Measurements from ENCODE around the gene BRSK1. TPM values are rescaled to one million over a fixed set of nuclear protein-coding genes. Genes with fewer than 3 reads are reported as not detected.

BRSK1 gene
- total RNA-seq, 8 experiments from 2014 or later: 1.4 to 102 (median 77.8) TPM

GRCh38 chr19:55248166-55248675 is 35.6 kb upstream of the BRSK1 start:
- ATAC-seq (replicated peaks in 6 of 8): peak in 1 of 8 experiments; percentile 7
- 33 to 100% (median 90%) methylated on average over 1 to 4 of the region's 10 CpGs; no CpG with 5 or more reads in 7 of the 10 experiments for WGBS, 10 experiments
- Histone ChIP-seq H3K4me3 (no peak overlapping the region), H3K4me1 (replicated peaks in 1 of 2) (no peaks in the 10 kb centered on the region), H3K27ac (peak overlapping the region in 1 of 2 donors; percentile 39)
- in situ Hi-C loops (cut with MboI; ENCODE audit: low pct_unique_long_range_greater_than_20kb in 2 of 9, low sequenced_read_pairs in 9 of 9, unreplicated experiment in 9 of 9): no loop called here

- Histone ChIP-seq H3K4me3 (no peak overlapping the region), H3K4me1 (replicated peaks in 1 of 2) (peaks cover 0 to 3% of the 10 kb centered on the region in 2 donors), H3K27ac (no peak overlapping the region)
- no peak for ATAC-seq (replicated peaks in 6 of 8)
- in situ Hi-C loops (cut with MboI; ENCODE audit: low pct_unique_long_range_greater_than_20kb in 2 of 9, low sequenced_read_pairs in 9 of 9, unreplicated experiment in 9 of 9): no loop called here
- 100% methylated on average over 1 to 4 of the region's 9 CpGs; no CpG with 5 or more reads in 7 of the 10 experiments for WGBS, 10 experiments
These were observed 35.1 kb upstream of the BRSK1 start for GRCh38 chr19:55248704-55249103.

GRCh38 chr19:55249841-55250240 is 34.0 kb upstream of the BRSK1 start:
- in situ Hi-C loops (cut with MboI; ENCODE audit: low pct_unique_long_range_greater_than_20kb in 2 of 9, low sequenced_read_pairs in 9 of 9, unreplicated experiment in 9 of 9): no loop called here
- ATAC-seq (replicated peaks in 6 of 8): no peak
- 80 to 100% (median 87%) methylated on average over 2 to 5 of the region's 11 CpGs; no CpG with 5 or more reads in 3 of the 10 experiments for WGBS, 10 experiments
- no peak overlapping the region for H3K4me3 ChIP-seq
- H3K27ac ChIP-seq: no peak overlapping the region
- peaks cover 0 to 3% of the 10 kb centered on the region in 2 donors for H3K4me1 ChIP-seq (replicated peaks in 1 of 2)

DNA sequence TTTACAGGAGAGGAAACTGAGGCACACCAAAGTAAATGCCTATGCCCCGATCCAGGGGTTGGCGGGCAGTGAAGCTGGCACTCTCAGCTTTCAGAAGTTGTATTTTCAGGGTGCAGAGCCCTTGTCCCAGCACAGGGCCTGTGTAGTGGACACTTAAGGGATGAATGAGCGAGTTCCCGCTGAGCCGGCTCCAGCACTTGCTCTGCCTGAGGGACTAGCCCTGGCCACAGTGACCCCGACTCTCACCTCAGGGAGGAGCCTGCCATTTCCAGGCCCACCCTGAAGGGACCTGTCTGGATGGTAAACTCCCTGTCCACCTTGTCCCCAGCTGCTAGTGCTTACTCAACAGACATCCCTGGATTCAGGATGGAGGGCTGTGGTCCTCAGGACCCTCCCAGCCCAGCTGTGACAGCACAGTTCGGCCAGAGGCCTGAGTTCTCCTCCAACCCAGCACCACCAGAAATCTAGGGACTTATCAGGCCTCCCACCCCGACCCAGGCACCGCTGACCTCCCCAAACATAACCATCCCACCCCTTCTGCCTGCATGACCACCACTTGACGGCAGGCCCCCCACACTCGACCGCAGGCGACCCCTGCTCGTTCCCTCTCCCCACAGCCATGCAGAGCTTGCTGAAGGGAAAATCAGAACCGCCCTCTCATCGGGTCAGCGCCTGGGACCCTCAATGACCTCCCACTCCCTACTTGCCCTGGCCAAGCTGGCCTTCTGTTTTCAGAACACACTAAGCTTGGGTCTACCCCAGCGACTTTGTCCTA is 33.3 kb upstream of the BRSK1 start:
- H3K4me3 ChIP-seq: no peak overlapping the region
- peaks cover 2 to 3% of the 10 kb centered on the region in 2 donors for H3K4me1 ChIP-seq (replicated peaks in 1 of 2)
- ATAC-seq (replicated peaks in 6 of 8): no peak
- 75 to 100% (median 100%) methylated on average over 1 to 2 of the region's 18 CpGs; no CpG with 5 or more reads in 7 of the 10 experiments for WGBS, 10 experiments
- in situ Hi-C loops (cut with MboI; ENCODE audit: low pct_unique_long_range_greater_than_20kb in 2 of 9, low sequenced_read_pairs in 9 of 9, unreplicated experiment in 9 of 9): no loop called here
- no peak overlapping the region for H3K27ac ChIP-seq

DNA sequence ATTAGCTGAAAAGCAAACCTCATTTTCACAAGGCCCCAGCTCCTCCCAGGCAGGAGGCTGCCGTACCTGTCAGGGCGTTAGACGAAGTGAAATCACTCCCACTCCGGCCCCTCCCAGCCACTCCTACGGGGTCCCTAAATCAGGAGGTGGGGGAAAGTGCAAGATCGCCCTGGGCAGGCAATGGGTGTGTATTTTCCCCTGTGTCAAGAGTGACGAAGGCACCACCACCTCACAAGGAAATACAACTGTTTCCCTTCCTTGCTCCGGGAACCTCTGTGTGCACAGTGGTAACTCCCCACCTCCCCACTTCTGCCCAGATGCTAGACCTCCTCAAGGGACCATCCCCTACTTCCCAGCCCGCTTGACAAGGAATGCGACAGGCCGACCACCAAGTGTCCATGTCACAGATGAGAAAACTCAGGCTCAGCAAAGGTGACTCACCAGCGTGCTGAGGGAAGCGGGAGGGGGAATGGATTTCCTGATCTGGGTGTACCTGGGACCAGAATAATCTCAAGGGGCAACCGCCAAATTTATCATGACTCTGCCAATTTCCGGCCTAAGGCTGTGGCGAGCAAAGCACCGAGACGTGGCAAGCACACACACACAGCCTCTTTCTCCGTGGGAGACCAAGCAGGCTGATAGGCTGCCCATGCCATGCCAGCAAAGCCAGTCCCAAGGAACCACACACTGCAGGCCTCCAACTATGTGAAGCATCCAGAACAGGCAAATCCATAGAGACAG is 32.3 kb upstream of the BRSK1 start:
- ATAC-seq (replicated peaks in 6 of 8): no peak
- Histone ChIP-seq H3K4me1 (replicated peaks in 1 of 2) (peaks cover 11 to 12% of the 10 kb centered on the region in 2 donors), H3K27ac (no peak overlapping the region), H3K4me3 (no peak overlapping the region)
- in situ Hi-C loops (cut with MboI; ENCODE audit: low pct_unique_long_range_greater_than_20kb in 2 of 9, low sequenced_read_pairs in 9 of 9, unreplicated experiment in 9 of 9): no loop called here
- WGBS, 10 experiments: 67 to 100% (median 94%) methylated on average over 3 to 8 of the region's 19 CpGs; no CpG with 5 or more reads in 2 of the 10 experiments

- H3K4me1 ChIP-seq (replicated peaks in 1 of 2): peaks cover 19 to 20% of the 10 kb centered on the region in 2 donors
- peak in 1 of 8 experiments; percentile 10 for ATAC-seq (replicated peaks in 6 of 8)
- H3K27ac ChIP-seq: no peak overlapping the region
- in situ Hi-C loops (cut with MboI; ENCODE audit: low pct_unique_long_range_greater_than_20kb in 2 of 9, low sequenced_read_pairs in 9 of 9, unreplicated experiment in 9 of 9): no loop called here
- WGBS, 10 experiments: 50 to 100% (median 92%) methylated on average over 1 to 11 of the region's 21 CpGs; no CpG with 5 or more reads in 2 of the 10 experiments
- H3K4me3 ChIP-seq: no peak overlapping the region
These were observed 30.8 kb upstream of the BRSK1 start for GRCh38 chr19:55252760-55253663.

DNA sequence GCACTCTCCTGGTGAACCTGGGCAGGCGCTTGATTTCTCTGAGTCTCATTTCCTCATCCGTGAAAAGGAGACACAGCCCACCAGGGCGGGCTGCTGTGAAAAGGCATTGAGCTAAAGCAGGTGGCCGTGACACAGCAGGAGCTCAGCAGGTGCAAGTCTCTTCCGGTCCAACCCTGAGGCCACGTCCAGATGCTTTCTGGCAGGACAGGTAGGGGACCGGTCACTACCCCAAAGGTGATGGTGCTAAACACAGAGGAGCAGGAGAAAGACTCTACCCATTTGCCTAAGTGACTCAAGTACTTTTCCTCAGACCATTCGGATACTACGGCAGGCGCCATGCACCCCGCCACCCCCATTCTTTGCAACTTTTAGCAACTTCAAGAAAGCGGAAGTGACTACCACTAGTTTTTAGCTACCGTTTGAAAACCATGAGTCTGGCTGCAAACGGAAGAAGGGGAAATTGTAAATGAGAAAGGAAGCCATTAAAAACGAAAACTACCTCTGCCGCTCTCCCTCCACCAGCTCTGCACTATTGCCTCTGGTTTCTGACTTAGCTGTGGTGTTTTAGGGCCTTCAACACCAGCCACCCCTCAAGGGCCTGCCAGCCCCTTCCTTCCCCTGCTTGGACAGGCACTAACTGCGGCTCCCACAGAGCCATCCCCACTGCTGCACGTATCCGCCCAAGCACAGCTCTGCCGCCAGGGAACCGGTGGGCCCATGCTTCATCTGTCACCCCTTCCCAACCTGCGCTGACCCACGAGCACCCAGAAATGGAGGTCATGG is 29.8 kb upstream of the BRSK1 start:
- ATAC-seq (replicated peaks in 6 of 8): no peak
- 70 to 100% (median 81%) methylated on average over 1 to 17 of the region's 23 CpGs; no CpG with 5 or more reads in 1 of the 10 experiments for WGBS, 10 experiments
- in situ Hi-C loops (cut with MboI; ENCODE audit: low pct_unique_long_range_greater_than_20kb in 2 of 9, low sequenced_read_pairs in 9 of 9, unreplicated experiment in 9 of 9): no loop called here
- Histone ChIP-seq H3K27ac (no peak overlapping the region), H3K4me1 (replicated peaks in 1 of 2) (peaks cover 19 to 20% of the 10 kb centered on the region in 2 donors), H3K4me3 (no peak overlapping the region)

GRCh38 chr19:55254625-55254977 is 29.2 kb upstream of the BRSK1 start:
- in situ Hi-C loops (cut with MboI; ENCODE audit: low pct_unique_long_range_greater_than_20kb in 2 of 9, low sequenced_read_pairs in 9 of 9, unreplicated experiment in 9 of 9): no loop called here
- Histone ChIP-seq H3K4me3 (no peak overlapping the region), H3K4me1 (replicated peaks in 1 of 2) (peaks cover 19 to 20% of the 10 kb centered on the region in 2 donors), H3K27ac (no peak overlapping the region)
- no peak for ATAC-seq (replicated peaks in 6 of 8)
- 80 to 100% (median 90%) methylated on average over 2 to 4 of the region's 6 CpGs; no CpG with 5 or more reads in 7 of the 10 experiments for WGBS, 10 experiments

GRCh38 chr19:55255618-55256423 is 28.0 kb upstream of the BRSK1 start:
- Histone ChIP-seq H3K4me1 (replicated peaks in 1 of 2) (peaks cover 28 to 29% of the 10 kb centered on the region in 2 donors), H3K4me3 (no peak overlapping the region), H3K27ac (no peak overlapping the region)
- ATAC-seq (replicated peaks in 6 of 8): no peak
- in situ Hi-C loops (cut with MboI; ENCODE audit: low pct_unique_long_range_greater_than_20kb in 2 of 9, low sequenced_read_pairs in 9 of 9, unreplicated experiment in 9 of 9): no loop called here
- 40 to 100% (median 80%) methylated on average over 1 to 7 of the region's 17 CpGs; no CpG with 5 or more reads in 1 of the 10 experiments for WGBS, 10 experiments

- in situ Hi-C loops (cut with MboI; ENCODE audit: low pct_unique_long_range_greater_than_20kb in 2 of 9, low sequenced_read_pairs in 9 of 9, unreplicated experiment in 9 of 9): no loop called here
These were observed 27.0 kb upstream of the BRSK1 start for GRCh38 chr19:55256562-55257460.

More at GRCh38 chr19:55256562-55257460, 27.0 kb upstream of the BRSK1 start:
- WGBS, 10 experiments: 19 to 94% (median 76%) methylated on average over 1 to 20 of the region's 22 CpGs; no CpG with 5 or more reads in 1 of the 10 experiments
- no peak for ATAC-seq (replicated peaks in 6 of 8)
- Histone ChIP-seq H3K4me3 (peak overlapping the region; percentile 63 to 90 (median 79)), H3K4me1 (replicated peaks in 1 of 2) (peaks cover 28 to 29% of the 10 kb centered on the region in 2 donors), H3K27ac (no peak overlapping the region)

Data from motor neuron (in vitro differentiated cells).